PC-3 (cell line): Measurements from ENCODE around the gene CIC. TPM values are rescaled to one million over a fixed set of nuclear protein-coding genes. Genes with fewer than 3 reads are reported as not detected.

ENCODE experiments used
- ATAC-seq: fragments of 200-7000 bp; cut with Tn5 transposase; 2 replicates; pipeline ENCODE4 v1.9.1; 2020; ENCODE audit warnings: mild to moderate bottlenecking, moderate library complexity
- BruUV-seq: library from RNA; stranded (reverse); fragments of 400-500 nt; replicated peaks from 2 replicates; lab custom pipeline; 2021; lab: Mats Ljungman, UMichigan
- CTCF ChIA-PET: fragments of 300-600 bp; sonication (Branson Sonifier 250); formaldehyde crosslinking; loops from one replicate; lab custom pipeline; 2022; ENCODE audit warnings: antibody characterized with exemption; lab: Charles Lee
- POLR2A ChIA-PET: fragments of 300-600 bp; sonication (Branson Sonifier 250); formaldehyde crosslinking; loops from one replicate; lab custom pipeline; 2022; ENCODE audit warnings: antibody characterized with exemption; ENCODE audit not compliant: unreplicated experiment; lab: Charles Lee
- DNase-seq: peaks from one replicate; pipeline ENCODE4 v3.0.0-alpha.2; 2015
- H2AFZ ChIP-seq: fragments of 300-600 bp; sonication (generic); 2 replicates; pipeline ENCODE4 v1.6.0; 2016; ENCODE audit warnings: antibody characterized with exemption, low read length
- H3F3A ChIP-seq: fragments of 300-600 bp; sonication (generic); one replicate; pipeline ENCODE4 v1.6.0; 2017; ENCODE audit warnings: antibody characterized with exemption, low read length, control low read depth, mild to moderate bottlenecking; ENCODE audit not compliant: unreplicated experiment
- H3K27ac ChIP-seq: fragments of 300-600 bp; sonication (generic); 2 replicates; pipeline ENCODE4 v1.5.1; 2016; ENCODE audit warnings: mild to moderate bottlenecking, low read length
- H3K27me3 ChIP-seq: fragments of 300-600 bp; sonication (generic); 2 replicates; pipeline ENCODE4 v1.6.1; 2016; ENCODE audit warnings: low read length, mixed read lengths
- H3K36me3 ChIP-seq: fragments of 300-600 bp; sonication (generic); 2 replicates; pipeline ENCODE4 v1.6.1; 2016; ENCODE audit warnings: low read depth, mixed run types, low read length, mixed read lengths
- H3K4me1 ChIP-seq: fragments of 300-600 bp; sonication (generic); 2 replicates; pipeline ENCODE4 v1.5.1; 2016; ENCODE audit warnings: low read length; ENCODE audit not compliant: insufficient read depth
- H3K4me2 ChIP-seq: fragments of 300-600 bp; sonication (generic); 2 replicates; pipeline ENCODE4 v1.6.0; 2016; ENCODE audit warnings: low read length
- H3K4me3 ChIP-seq: fragments of 300-600 bp; sonication (generic); 2 replicates; pipeline ENCODE4 v1.5.1; 2016; ENCODE audit warnings: mild to moderate bottlenecking, low read length, mixed read lengths
- H3K79me2 ChIP-seq: fragments of 300-600 bp; sonication (generic); 2 replicates; pipeline ENCODE4 v1.6.1; 2017; ENCODE audit warnings: low read length, mixed read lengths
- H3K9ac ChIP-seq: fragments of 300-600 bp; sonication (generic); 2 replicates; pipeline ENCODE4 v1.6.0; 2016; ENCODE audit warnings: mild to moderate bottlenecking, low read length
- H3K9me2 ChIP-seq: fragments of 300-600 bp; sonication (generic); replicated peaks from 2 replicates; pipeline ENCODE4 v1.6.1; 2016; ENCODE audit warnings: mixed run types, low read length, mixed read lengths
- H3K9me3 ChIP-seq: fragments of 300-600 bp; sonication (generic); 2 replicates; pipeline ENCODE4 v1.6.1; 2016; ENCODE audit warnings: low read length, mixed read lengths
- H4K20me1 ChIP-seq: fragments of 300-600 bp; sonication (generic); 2 replicates; pipeline ENCODE4 v1.6.1; 2016; ENCODE audit warnings: low read length, mixed read lengths
- EZH2 ChIP-seq: fragments of 300-600 bp; sonication (generic); IDR thresholded peaks from one replicate; pipeline ENCODE4 v1.6.1; 2017; ENCODE audit warnings: antibody characterized with exemption, mild to moderate bottlenecking, low read length; ENCODE audit not compliant: unreplicated experiment
- EZH2phosphoT487 ChIP-seq: fragments of 300-600 bp; sonication (generic); IDR thresholded peaks from 2 replicates; pipeline ENCODE4 v1.6.1; 2018; ENCODE audit warnings: mild to moderate bottlenecking, antibody characterized with exemption, low read length, borderline replicate concordance
- intact Hi-C: fragments of 100-400 bp; cut with micrococcal nuclease; formaldehyde crosslinking; loops from 2 replicates; pipeline ENCODE4 v1.9.0; 2023
- total RNA-seq: library from RNA; depleted of rRNA; stranded (reverse); fragments of >200 nt; gene quantifications from 2 replicates; pipeline ENCODE4 v1.2.3, GENCODE V29; 2014
- TF ChIP-seq, protein P1 (sequence below): fragments of 300-600 bp; sonication (generic); conservative IDR thresholded peaks from 2 replicates; pipeline ENCODE4 v1.5.1; 2017; ENCODE audit warnings: antibody characterized with exemption, low read depth, mild to moderate bottlenecking, low read length

Gene CIC
- total RNA-seq, 1 experiment from 2014 or later: 9.8 TPM

DNA sequence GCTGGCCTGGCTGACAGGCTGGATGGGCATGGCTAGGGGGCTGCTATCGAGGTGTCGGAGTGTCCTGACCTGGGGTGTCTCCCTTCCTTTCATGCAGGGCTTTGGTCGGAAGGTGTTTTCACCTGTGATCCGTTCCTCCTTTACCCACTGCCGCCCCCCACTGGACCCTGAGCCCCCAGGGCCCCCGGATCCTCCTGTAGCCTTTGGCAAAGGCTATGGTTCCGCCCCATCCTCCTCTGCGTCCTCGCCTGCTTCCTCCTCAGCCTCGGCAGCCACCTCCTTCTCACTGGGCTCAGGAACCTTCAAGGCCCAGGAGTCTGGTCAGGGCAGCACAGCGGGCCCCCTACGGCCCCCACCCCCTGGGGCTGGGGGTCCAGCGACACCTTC, 21.1 kb downstream of the CIC start:
- TF ChIP-seq, protein P1, sequence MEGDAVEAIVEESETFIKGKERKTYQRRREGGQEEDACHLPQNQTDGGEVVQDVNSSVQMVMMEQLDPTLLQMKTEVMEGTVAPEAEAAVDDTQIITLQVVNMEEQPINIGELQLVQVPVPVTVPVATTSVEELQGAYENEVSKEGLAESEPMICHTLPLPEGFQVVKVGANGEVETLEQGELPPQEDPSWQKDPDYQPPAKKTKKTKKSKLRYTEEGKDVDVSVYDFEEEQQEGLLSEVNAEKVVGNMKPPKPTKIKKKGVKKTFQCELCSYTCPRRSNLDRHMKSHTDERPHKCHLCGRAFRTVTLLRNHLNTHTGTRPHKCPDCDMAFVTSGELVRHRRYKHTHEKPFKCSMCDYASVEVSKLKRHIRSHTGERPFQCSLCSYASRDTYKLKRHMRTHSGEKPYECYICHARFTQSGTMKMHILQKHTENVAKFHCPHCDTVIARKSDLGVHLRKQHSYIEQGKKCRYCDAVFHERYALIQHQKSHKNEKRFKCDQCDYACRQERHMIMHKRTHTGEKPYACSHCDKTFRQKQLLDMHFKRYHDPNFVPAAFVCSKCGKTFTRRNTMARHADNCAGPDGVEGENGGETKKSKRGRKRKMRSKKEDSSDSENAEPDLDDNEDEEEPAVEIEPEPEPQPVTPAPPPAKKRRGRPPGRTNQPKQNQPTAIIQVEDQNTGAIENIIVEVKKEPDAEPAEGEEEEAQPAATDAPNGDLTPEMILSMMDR: no peak
- TF ChIP-seq EZH2 (no peak), EZH2phosphoT487 (no peak)
- intact Hi-C loops: no loop called here
- H3F3A ChIP-seq: no peaks in the 10 kb centered on the region
- DNase-seq (no peak), ATAC-seq (no peak)
- ChIA-PET CTCF (no interaction called here), POLR2A (no interaction called here)
- H3K36me3 ChIP-seq: no peaks in the 10 kb centered on the region
- no peaks in the 10 kb centered on the region for H3K4me1 ChIP-seq
- H2AFZ ChIP-seq: no peak overlapping the region
- no peaks in the 10 kb centered on the region for H3K9me2 ChIP-seq
- no peak overlapping the region for H3K4me2 ChIP-seq
- no TSS peak for BruUV-seq
- no peaks in the 10 kb centered on the region for H3K27me3 ChIP-seq
- H3K9ac ChIP-seq: no peak overlapping the region
- H3K27ac ChIP-seq: no peak overlapping the region
- no peaks in the 10 kb centered on the region for H3K79me2 ChIP-seq
- H3K9me3 ChIP-seq: no peaks in the 10 kb centered on the region
- no peaks in the 10 kb centered on the region for H4K20me1 ChIP-seq
- H3K4me3 ChIP-seq: no peak overlapping the region

DNA sequence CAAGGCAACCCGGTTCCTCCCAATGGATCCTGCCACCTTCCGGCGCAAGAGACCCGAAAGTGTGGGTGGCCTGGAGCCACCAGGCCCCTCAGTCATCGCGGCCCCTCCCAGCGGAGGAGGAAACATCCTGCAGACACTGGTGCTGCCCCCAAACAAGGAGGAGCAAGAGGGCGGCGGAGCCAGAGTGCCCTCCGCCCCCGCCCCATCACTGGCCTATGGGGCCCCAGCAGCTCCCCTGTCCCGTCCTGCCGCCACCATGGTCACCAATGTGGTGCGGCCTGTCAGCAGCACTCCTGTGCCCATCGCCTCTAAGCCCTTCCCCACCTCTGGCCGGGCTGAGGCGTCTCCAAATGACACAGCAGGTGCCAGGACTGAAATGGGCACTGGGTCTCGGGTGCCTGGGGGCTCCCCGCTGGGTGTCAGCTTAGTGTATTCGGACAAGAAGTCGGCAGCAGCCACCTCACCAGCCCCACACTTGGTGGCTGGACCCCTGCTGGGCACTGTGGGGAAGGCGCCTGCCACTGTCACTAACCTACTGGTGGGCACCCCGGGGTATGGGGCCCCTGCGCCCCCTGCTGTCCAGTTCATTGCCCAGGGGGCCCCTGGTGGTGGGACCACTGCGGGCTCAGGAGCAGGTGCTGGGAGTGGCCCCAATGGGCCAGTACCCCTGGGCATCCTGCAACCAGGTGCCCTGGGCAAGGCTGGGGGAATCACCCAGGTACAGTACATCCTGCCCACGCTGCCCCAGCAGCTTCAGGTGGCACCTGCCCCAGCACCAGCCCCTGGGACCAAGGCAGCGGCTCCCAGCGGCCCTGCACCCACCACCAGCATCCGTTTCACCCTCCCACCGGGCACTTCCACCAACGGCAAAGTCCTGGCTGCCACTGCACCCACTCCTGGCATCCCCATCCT, 21.7 kb downstream of the CIC start:
- DNase-seq: no peak
- Histone ChIP-seq H3F3A (no peaks in the 10 kb centered on the region), H3K27me3 (no peaks in the 10 kb centered on the region), H3K4me2 (no peak overlapping the region), H3K4me1 (no peaks in the 10 kb centered on the region), H3K9me2 (no peaks in the 10 kb centered on the region), H3K4me3 (no peak overlapping the region), H3K27ac (no peak overlapping the region), H3K36me3 (no peaks in the 10 kb centered on the region), H4K20me1 (no peaks in the 10 kb centered on the region), H2AFZ (no peak overlapping the region), H3K9me3 (no peaks in the 10 kb centered on the region), H3K79me2 (no peaks in the 10 kb centered on the region), H3K9ac (no peak overlapping the region)
- no TSS peak for BruUV-seq
- ChIA-PET CTCF (no interaction called here), POLR2A (no interaction called here)
- intact Hi-C loops: no loop called here
- TF ChIP-seq, protein P1: no peak
- TF ChIP-seq EZH2phosphoT487 (no peak), EZH2 (no peak)
- no peak for ATAC-seq

DNA sequence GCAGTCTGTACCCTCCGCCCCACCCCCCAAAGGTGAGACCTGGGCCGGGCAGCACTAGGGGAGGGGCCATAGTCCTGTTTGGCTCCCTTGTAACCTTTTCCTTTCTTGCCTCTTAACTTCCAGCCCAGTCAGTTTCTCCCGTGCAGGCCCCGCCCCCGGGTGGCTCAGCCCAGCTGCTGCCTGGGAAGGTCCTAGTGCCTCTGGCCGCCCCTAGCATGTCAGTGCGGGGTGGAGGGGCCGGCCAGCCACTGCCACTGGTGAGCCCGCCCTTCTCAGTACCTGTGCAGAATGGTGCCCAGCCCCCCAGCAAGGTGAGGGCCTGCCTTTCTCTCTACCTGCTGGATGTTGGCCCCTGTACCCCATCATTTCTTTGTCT, 22.4 kb downstream of the CIC start:
- BruUV-seq: no TSS peak
- H3K36me3 ChIP-seq: no peaks in the 10 kb centered on the region
- CTCF ChIA-PET: no interaction called here

More for the DNA sequence above, 22.4 kb downstream of the CIC start:
- no peaks in the 10 kb centered on the region for H3F3A ChIP-seq
- H3K4me1 ChIP-seq: no peaks in the 10 kb centered on the region
- no peaks in the 10 kb centered on the region for H3K9me2 ChIP-seq
- H4K20me1 ChIP-seq: no peaks in the 10 kb centered on the region
- intact Hi-C loops: no loop called here
- POLR2A ChIA-PET: no interaction called here
- H3K4me2 ChIP-seq: no peak overlapping the region
- ATAC-seq: no peak
- no peak for TF ChIP-seq EZH2phosphoT487
- TF ChIP-seq, protein P1: no peak
- no peak for TF ChIP-seq EZH2
- H3K9me3 ChIP-seq: no peaks in the 10 kb centered on the region
- no peaks in the 10 kb centered on the region for H3K27me3 ChIP-seq
- no peak overlapping the region for H3K27ac ChIP-seq
- no peaks in the 10 kb centered on the region for H3K79me2 ChIP-seq
- H2AFZ ChIP-seq: no peak overlapping the region
- H3K4me3 ChIP-seq: no peak overlapping the region
- H3K9ac ChIP-seq: no peak overlapping the region
- DNase-seq: no peak
